ENCODE results near the gene LAMP1. TPM values are rescaled to one million over a fixed set of nuclear protein-coding genes. Genes with fewer than 3 reads are reported as not detected.

Gene LAMP1
- total RNA-seq, 2 experiments from 2014 or later: 72.2 to 80.7 TPM

GRCh38 chr13:113333076-113333475 is 36.0 kb downstream of the LAMP1 start:
- no peak for TF ChIP-seq CTCF (IDR thresholded peaks at IDR 0.05)
- Mint-ChIP-seq H3K4me3 (no peak overlapping the region), H3K27ac (no peak overlapping the region), H3K27me3 (peaks cover 4% of the 10 kb centered on the region), H3K9me3 (no peaks in the 10 kb centered on the region), H3K36me3 (ENCODE audit: low read depth) (no peaks in the 10 kb centered on the region), H3K4me1 (ENCODE audit: low read depth) (no peaks in the 10 kb centered on the region)
- CTCF ChIA-PET: no interaction called here
- Histone ChIP-seq H3K27ac (ENCODE audit: low read depth in 1 of 2, low read length in 2 of 2) (no peak overlapping the region), H3K4me3 (ENCODE audit: low read length) (no peak overlapping the region), H3K9me3 (ENCODE audit: control insufficient read depth in 1 of 2, insufficient read depth in 1 of 2, low read length in 2 of 2) (peaks cover 0 to 4% of the 10 kb centered on the region in 2 experiments), H3K27me3 (ENCODE audit: control insufficient read depth in 1 of 2, insufficient read depth in 2 of 2, low read length in 2 of 2) (peaks cover 0 to 2% of the 10 kb centered on the region in 2 experiments), H3K4me1 (ENCODE audit: insufficient read depth, low read length) (no peaks in the 10 kb centered on the region), H3K36me3 (ENCODE audit: insufficient read depth, low read length) (no peaks in the 10 kb centered on the region)
- DNase-seq: no peak
- no peak for ATAC-seq (ENCODE audit: poor library complexity)
- intact Hi-C loops (cut with DNase I, micrococcal nuclease): no loop called here
- POLR2A ChIA-PET: no interaction called here

- Mint-ChIP-seq H3K27ac (no peak overlapping the region), H3K36me3 (ENCODE audit: low read depth) (no peaks in the 10 kb centered on the region), H3K9me3 (no peaks in the 10 kb centered on the region), H3K4me3 (no peak overlapping the region), H3K4me1 (ENCODE audit: low read depth) (no peaks in the 10 kb centered on the region), H3K27me3 (peaks cover 6% of the 10 kb centered on the region)
- ChIA-PET CTCF (no interaction called here), POLR2A (no interaction called here)
- H3K4me3 ChIP-seq (ENCODE audit: low read length): no peak overlapping the region
- H3K36me3 ChIP-seq (ENCODE audit: insufficient read depth, low read length): no peaks in the 10 kb centered on the region
- no peaks in the 10 kb centered on the region for H3K4me1 ChIP-seq (ENCODE audit: insufficient read depth, low read length)
- no peaks in the 10 kb centered on the region for H3K27me3 ChIP-seq (ENCODE audit: control insufficient read depth in 1 of 2, insufficient read depth in 2 of 2, low read length in 2 of 2)
- H3K27ac ChIP-seq (ENCODE audit: low read depth in 1 of 2, low read length in 2 of 2): no peak overlapping the region
- intact Hi-C loops (cut with DNase I, micrococcal nuclease): no loop called here
- ATAC-seq (ENCODE audit: poor library complexity) (no peak), DNase-seq (no peak)
- TF ChIP-seq CTCF (IDR thresholded peaks at IDR 0.05): no peak
- H3K9me3 ChIP-seq (ENCODE audit: control insufficient read depth in 1 of 2, insufficient read depth in 1 of 2, low read length in 2 of 2): peaks cover 0 to 5% of the 10 kb centered on the region in 2 experiments
Observed at GRCh38 chr13:113337556-113337955, 40.5 kb downstream of the LAMP1 start.

GRCh38 chr13:113337976-113338375 is 40.9 kb downstream of the LAMP1 start:
- intact Hi-C loops (cut with DNase I, micrococcal nuclease): no loop called here
- ATAC-seq (ENCODE audit: poor library complexity): no peak
- Histone ChIP-seq H3K27ac (ENCODE audit: low read depth in 1 of 2, low read length in 2 of 2) (no peak overlapping the region), H3K27me3 (ENCODE audit: control insufficient read depth in 1 of 2, insufficient read depth in 2 of 2, low read length in 2 of 2) (no peaks in the 10 kb centered on the region), H3K36me3 (ENCODE audit: insufficient read depth, low read length) (no peaks in the 10 kb centered on the region), H3K4me3 (ENCODE audit: low read length) (no peak overlapping the region), H3K4me1 (ENCODE audit: insufficient read depth, low read length) (no peaks in the 10 kb centered on the region), H3K9me3 (ENCODE audit: control insufficient read depth in 1 of 2, insufficient read depth in 1 of 2, low read length in 2 of 2) (peaks cover 0 to 5% of the 10 kb centered on the region in 2 experiments)
- Mint-ChIP-seq H3K4me3 (no peak overlapping the region), H3K9me3 (no peaks in the 10 kb centered on the region), H3K27ac (no peak overlapping the region), H3K27me3 (peaks cover 7% of the 10 kb centered on the region), H3K36me3 (ENCODE audit: low read depth) (no peaks in the 10 kb centered on the region), H3K4me1 (ENCODE audit: low read depth) (no peaks in the 10 kb centered on the region)
- CTCF ChIA-PET: no interaction called here
- no peak for TF ChIP-seq CTCF (IDR thresholded peaks at IDR 0.05)
- no peak for DNase-seq
- POLR2A ChIA-PET: no interaction called here
